ENCODE data around the gene HSD17B1. TPM values are rescaled to one million over a fixed set of nuclear protein-coding genes. Genes with fewer than 3 reads are reported as not detected.

HSD17B1 gene
- total RNA-seq, 2 donors from 2014 or later: 0.14 to 2.8 TPM

DNA sequence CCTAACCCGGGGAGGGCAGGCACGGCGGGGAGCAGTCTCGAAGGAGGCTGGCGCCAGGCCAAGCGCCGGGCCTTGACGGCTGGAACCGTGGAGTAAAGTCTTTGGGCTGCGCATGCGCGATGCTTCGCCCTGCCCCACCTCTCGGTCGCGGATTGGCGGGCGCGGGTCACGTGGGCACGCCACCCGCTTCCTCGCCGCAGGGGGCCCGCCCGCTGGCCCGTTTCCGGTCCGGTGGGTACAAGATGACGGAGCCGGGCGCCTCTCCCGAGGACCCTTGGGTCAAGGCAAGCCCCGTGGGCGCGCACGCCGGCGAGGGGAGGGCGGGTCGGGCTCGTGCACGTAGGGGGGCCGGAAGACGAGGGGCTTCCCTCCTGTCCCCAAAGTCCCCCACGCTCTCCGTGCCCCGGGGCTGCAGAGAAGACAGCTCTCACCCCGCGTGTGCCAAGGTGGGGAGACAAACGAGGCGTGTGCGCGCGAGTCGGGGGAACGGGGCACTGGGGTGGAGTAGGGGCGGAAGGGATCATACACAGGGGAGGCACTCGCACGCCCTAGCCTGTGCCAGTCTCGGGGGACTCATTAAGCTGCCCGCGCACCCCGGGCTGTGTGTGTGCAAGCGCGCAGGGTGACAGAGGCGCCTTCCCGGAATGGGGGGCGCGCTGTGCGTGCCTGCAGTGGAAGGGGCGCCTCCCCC lies 14.3 kb downstream of the HSD17B1 start, which contains the start of gene MLX:
MLX (plus strand) TSS at position 218 of the 691 bp plus-strand sequence; CDS start at position 243, 25 bp downstream.
- no peak for TF ChIP-seq CTCF (IDR thresholded peaks at IDR 0.05)
- Histone ChIP-seq H3K36me3 (peaks cover 52% of the 10 kb centered on the region), H3K27me3 (replicated peaks; ENCODE audit: insufficient read depth) (no peaks in the 10 kb centered on the region), H3K27ac (peak within 1 kb of the TSS; percentile 93 to 94), H3K4me1 (ENCODE audit: control insufficient read depth in 1 of 2, low read depth in 2 of 2) (peaks cover 23 to 43% of the 10 kb centered on the region in 2 donors), H3K4me3 (peak within 1 kb of the TSS; percentile 91), H3K9me3 (no peaks in the 10 kb centered on the region)
- peak; percentile 60 for ATAC-seq (ENCODE audit: insufficient number of reproducible peaks, low FRiP score, low read depth)
- DNase-seq (ENCODE audit: low spot score): peak; percentile 72

GRCh38 chr17:42568341-42569111 lies 15.8 kb downstream of the HSD17B1 start:
- Histone ChIP-seq H3K27me3 (replicated peaks; ENCODE audit: insufficient read depth) (no peaks in the 10 kb centered on the region), H3K36me3 (peaks cover 61% of the 10 kb centered on the region), H3K4me3 (no peak overlapping the region), H3K9me3 (no peaks in the 10 kb centered on the region), H3K27ac (peak overlapping the region in 1 of 2 donors; percentile 17), H3K4me1 (ENCODE audit: control insufficient read depth in 1 of 2, low read depth in 2 of 2) (peaks cover 15 to 32% of the 10 kb centered on the region in 2 donors)
- TF ChIP-seq CTCF (IDR thresholded peaks at IDR 0.05): no peak
- ATAC-seq (ENCODE audit: insufficient number of reproducible peaks, low FRiP score, low read depth): no peak
- no peak for DNase-seq (ENCODE audit: low spot score)

- H3K36me3 ChIP-seq: peaks cover 49% of the 10 kb centered on the region
- DNase-seq (ENCODE audit: low spot score) (no peak), ATAC-seq (ENCODE audit: insufficient number of reproducible peaks, low FRiP score, low read depth) (no peak)
- TF ChIP-seq CTCF (IDR thresholded peaks at IDR 0.05): no peak
- H3K27me3 ChIP-seq (replicated peaks; ENCODE audit: insufficient read depth): no peaks in the 10 kb centered on the region
- H3K27ac ChIP-seq: no peak overlapping the region
- peaks cover 9 to 17% of the 10 kb centered on the region in 2 donors for H3K4me1 ChIP-seq (ENCODE audit: control insufficient read depth in 1 of 2, low read depth in 2 of 2)
- no peaks in the 10 kb centered on the region for H3K9me3 ChIP-seq
- no peak overlapping the region for H3K4me3 ChIP-seq
Observed at GRCh38 chr17:42571435-42572225, 18.9 kb downstream of the HSD17B1 start.

DNA sequence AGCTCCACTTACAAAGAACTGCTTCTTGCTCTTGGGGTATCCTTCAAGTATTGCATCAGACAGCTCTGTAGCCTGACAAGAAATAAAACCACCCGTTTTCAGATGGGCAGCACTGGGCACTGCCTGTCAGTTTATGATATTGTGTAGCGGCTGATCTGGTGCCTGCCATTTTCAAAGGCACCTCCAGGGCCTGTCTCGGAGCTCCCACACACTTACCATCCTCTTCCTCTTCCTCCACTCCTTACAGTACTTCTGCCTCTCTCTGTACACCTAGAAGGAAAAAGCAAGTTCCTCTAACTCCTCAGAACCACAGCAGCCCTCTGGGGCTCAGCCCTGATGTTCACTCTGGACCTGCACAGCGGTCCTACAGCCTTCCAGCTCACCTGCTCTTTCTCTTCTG lies 20.4 kb downstream of the HSD17B1 start:
- no peak overlapping the region for H3K27ac ChIP-seq
- H3K36me3 ChIP-seq: peaks cover 49% of the 10 kb centered on the region
- no peaks in the 10 kb centered on the region for H3K27me3 ChIP-seq (replicated peaks; ENCODE audit: insufficient read depth)
- no peak overlapping the region for H3K4me3 ChIP-seq
- TF ChIP-seq CTCF (IDR thresholded peaks at IDR 0.05): no peak
- no peaks in the 10 kb centered on the region for H3K9me3 ChIP-seq
- DNase-seq (ENCODE audit: low spot score): no peak
- peaks cover 7 to 18% of the 10 kb centered on the region in 2 donors for H3K4me1 ChIP-seq (ENCODE audit: control insufficient read depth in 1 of 2, low read depth in 2 of 2)
- ATAC-seq (ENCODE audit: insufficient number of reproducible peaks, low FRiP score, low read depth): no peak

All from thoracic aorta (tissue), 2 donors.